Measurements from ENCODE around the gene MFN2. TPM values are rescaled to one million over a fixed set of nuclear protein-coding genes. Genes with fewer than 3 reads are reported as not detected.

MFN2 gene
- total RNA-seq, 1 donor from 2014 or later, result 663 TPM

DNA sequence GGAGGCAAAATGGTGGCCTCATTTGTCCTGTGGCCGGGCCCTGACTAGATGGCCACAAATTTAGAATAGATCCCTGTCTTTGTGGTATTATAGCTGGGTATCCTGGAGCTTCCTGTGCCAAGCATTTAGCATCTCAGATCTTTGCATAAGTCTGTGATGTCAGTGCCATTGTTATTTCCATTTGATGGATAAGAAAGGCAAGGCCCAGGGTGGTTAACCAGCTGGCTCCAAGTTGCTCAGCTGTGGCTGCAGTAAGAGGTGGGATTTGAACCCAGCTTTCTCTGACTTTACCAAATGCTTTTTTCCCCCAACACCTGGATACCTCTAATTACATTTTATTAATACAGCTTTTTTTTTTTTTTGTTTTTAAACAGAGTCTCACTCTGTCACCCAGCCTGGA lies 71.1 kb downstream of the MFN2 start:
- peaks cover 21% of the 10 kb centered on the region for H3K27me3 ChIP-seq (ENCODE audit: low read depth)
- H3K36me3 ChIP-seq, result no peaks in the 10 kb centered on the region
- H3K4me3 ChIP-seq, result no peak overlapping the region
- no peaks in the 10 kb centered on the region for H3K9me3 ChIP-seq (replicated peaks)
- DNase-seq, result no peak
- H3K27ac ChIP-seq (replicated peaks), result no peak overlapping the region
- TF ChIP-seq CTCF (IDR thresholded peaks at IDR 0.05; ENCODE audit: borderline replicate concordance), result no peak
- peaks cover 23% of the 10 kb centered on the region for H3K4me1 ChIP-seq
- intact Hi-C loops (cut with micrococcal nuclease), result no loop called here

GRCh38 chr1:12052008-12052573 lies 71.8 kb downstream of the MFN2 start:
- DNase-seq, result peak; percentile 45
- Histone ChIP-seq H3K4me1 (peaks cover 23% of the 10 kb centered on the region), H3K4me3 (no peak overlapping the region), H3K27ac (replicated peaks) (peak overlapping the region; percentile 42), H3K36me3 (no peaks in the 10 kb centered on the region), H3K9me3 (replicated peaks) (no peaks in the 10 kb centered on the region), H3K27me3 (ENCODE audit: low read depth) (peaks cover 21% of the 10 kb centered on the region)
- no peak for TF ChIP-seq CTCF (IDR thresholded peaks at IDR 0.05; ENCODE audit: borderline replicate concordance)
- intact Hi-C loops (cut with micrococcal nuclease), result no loop called here

DNA sequence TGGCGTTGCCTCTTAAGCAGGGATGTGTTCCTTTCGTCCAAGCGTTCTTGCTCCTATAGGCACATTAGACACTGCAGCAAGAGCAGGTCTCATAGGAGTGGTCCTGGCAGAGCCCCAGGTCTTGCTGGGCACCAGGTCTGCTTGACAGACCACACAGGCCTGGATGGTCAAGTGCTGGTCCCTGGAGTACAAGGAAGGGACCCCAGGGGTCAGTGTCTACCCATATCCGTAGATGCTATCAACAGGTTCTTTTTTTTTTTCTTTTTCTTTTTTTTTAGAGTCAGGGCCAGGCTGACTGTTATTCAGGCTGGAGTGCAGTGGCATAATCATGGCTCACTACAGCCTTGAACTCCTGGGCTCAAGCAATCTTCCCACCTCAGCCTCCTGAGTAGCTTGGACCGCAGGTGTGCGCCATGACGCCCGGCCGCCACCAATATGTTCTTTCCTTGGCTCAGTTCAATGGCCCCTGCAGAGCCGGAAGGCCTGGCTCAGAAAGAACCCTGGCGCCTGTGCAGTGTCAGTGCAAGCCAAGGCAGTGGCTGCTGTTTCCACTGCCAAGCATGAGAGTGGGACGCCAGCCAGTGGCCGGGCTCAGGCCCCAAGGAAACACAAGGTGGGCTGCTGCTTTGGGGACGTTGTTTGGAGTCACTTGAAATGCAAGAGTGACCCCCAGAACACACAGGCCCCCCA lies 72.9 kb downstream of the MFN2 start:
- Histone ChIP-seq H3K27ac (replicated peaks) (peak overlapping the region; percentile 68), H3K9me3 (replicated peaks) (no peaks in the 10 kb centered on the region), H3K36me3 (no peaks in the 10 kb centered on the region), H3K27me3 (ENCODE audit: low read depth) (peaks cover 11% of the 10 kb centered on the region), H3K4me1 (peaks cover 23% of the 10 kb centered on the region), H3K4me3 (no peak overlapping the region)
- peak; percentile 61 for DNase-seq
- intact Hi-C loops (cut with micrococcal nuclease), result no loop called here
- TF ChIP-seq CTCF (IDR thresholded peaks at IDR 0.05; ENCODE audit: borderline replicate concordance), result peak; percentile 47

GRCh38 chr1:12053752-12054548 lies 73.7 kb downstream of the MFN2 start:
- DNase-seq, result no peak
- peaks cover 7% of the 10 kb centered on the region for H3K27me3 ChIP-seq (ENCODE audit: low read depth)
- no peaks in the 10 kb centered on the region for H3K36me3 ChIP-seq
- no peak for TF ChIP-seq CTCF (IDR thresholded peaks at IDR 0.05; ENCODE audit: borderline replicate concordance)
- no peak overlapping the region for H3K4me3 ChIP-seq
- H3K27ac ChIP-seq (replicated peaks), result no peak overlapping the region
- H3K9me3 ChIP-seq (replicated peaks), result no peaks in the 10 kb centered on the region
- intact Hi-C loops (cut with micrococcal nuclease), result no loop called here
- peaks cover 23% of the 10 kb centered on the region for H3K4me1 ChIP-seq

GRCh38 chr1:12055259-12055658 lies 75.0 kb downstream of the MFN2 start:
- Histone ChIP-seq H3K4me1 (peaks cover 23% of the 10 kb centered on the region), H3K36me3 (no peaks in the 10 kb centered on the region), H3K27ac (replicated peaks) (no peak overlapping the region), H3K27me3 (ENCODE audit: low read depth) (peaks cover 10% of the 10 kb centered on the region), H3K9me3 (replicated peaks) (peaks cover 2% of the 10 kb centered on the region), H3K4me3 (no peak overlapping the region)
- TF ChIP-seq CTCF (IDR thresholded peaks at IDR 0.05; ENCODE audit: borderline replicate concordance), result no peak
- intact Hi-C loops (cut with micrococcal nuclease), result no loop called here
- DNase-seq, result no peak
